H1 (cell line): ENCODE measurements around the gene CHCHD3. TPM values are rescaled to one million over a fixed set of nuclear protein-coding genes. Genes with fewer than 3 reads are reported as not detected.

Experiments
- CTCF ChIA-PET: fragments of 300-600 bp; sonication (Branson Sonifier 250); formaldehyde crosslinking; loops from one replicate; lab custom pipeline; 2021; ENCODE audit not compliant: partially characterized antibody; lab: Charles Lee
- POLR2A ChIA-PET: fragments of 300-600 bp; sonication (Branson Sonifier 250); formaldehyde crosslinking; loops from one replicate; lab custom pipeline; 2021; ENCODE audit warnings: inconsistent platforms; ENCODE audit not compliant: partially characterized antibody; lab: Charles Lee
- DNase-seq, 2 experiments: peaks; one replicate each; pipeline versions ENCODE4 v3.0.0 to v3.0.0-alpha.2; 2010 to 2022; ENCODE audit warnings: low spot score in 2 of 2, low read depth in 1 of 2, mixed read lengths in 1 of 2
- FAIRE-seq: peaks from 2 replicates; lab custom pipeline; 2011; peaks lifted over from hg19 to GRCh38; lab: Jason Lieb, UNC
- H2AFZ ChIP-seq: 2 replicates; pipeline ENCODE4 v1.8.1; 2012; ENCODE audit warnings: low read length, inconsistent platforms
- H2AK5ac ChIP-seq: 2 replicates; pipeline ENCODE4 v1.6.1; 2013; ENCODE audit warnings: low read depth, low read length
- H2BK120ac ChIP-seq: replicated peaks from 2 replicates; pipeline ENCODE3; 2013; ENCODE audit warnings: low read depth, low read length, inconsistent platforms
- H2BK12ac ChIP-seq: 2 replicates; pipeline ENCODE4 v1.6.1; 2013; ENCODE audit warnings: low read depth, low read length
- H2BK15ac ChIP-seq: 2 replicates; pipeline ENCODE4 v1.6.1; 2013; ENCODE audit warnings: low read length
- H2BK20ac ChIP-seq: 2 replicates; pipeline ENCODE4 v1.6.1; 2013; ENCODE audit warnings: low read length
- H2BK5ac ChIP-seq: 2 replicates; pipeline ENCODE4 v1.6.1; 2013; ENCODE audit warnings: low read depth, low read length
- H3K14ac ChIP-seq: 2 replicates; pipeline ENCODE4 v1.6.1; 2013; ENCODE audit warnings: inconsistent platforms; ENCODE audit not compliant: insufficient read length
- H3K18ac ChIP-seq: 2 replicates; pipeline ENCODE4 v1.6.1; 2013; ENCODE audit warnings: low read length; ENCODE audit errors: extremely low read depth
- H3K23ac ChIP-seq: 2 replicates; pipeline ENCODE4 v1.6.1; 2013; ENCODE audit warnings: inconsistent platforms; ENCODE audit not compliant: insufficient read length
- H3K23me2 ChIP-seq: 2 replicates; pipeline ENCODE4 v1.6.1; 2013; ENCODE audit warnings: low read depth, low read length
- H3K27ac ChIP-seq: 2 replicates; pipeline ENCODE4 v1.6.1; 2011; ENCODE audit warnings: low read depth, low read length, inconsistent platforms
- H3K27me3 ChIP-seq, 4 experiments: replicated peaks in 1 of 4; 1 replicate in 1 of 4; 2 replicates in 3 of 4; pipeline versions ENCODE4 v1.6.1 to v1.8.1; 2011 to 2013; ENCODE audit warnings: low read length in 3 of 4, mild to moderate bottlenecking in 3 of 4, inconsistent platforms in 2 of 4, mixed read lengths in 2 of 4, moderate library complexity in 1 of 4; ENCODE audit not compliant: control insufficient read depth in 3 of 4, insufficient read depth in 3 of 4; ENCODE audit errors: extremely low read depth in 1 of 4
- H3K36me3 ChIP-seq, 4 experiments: 2 replicates each; pipeline versions ENCODE4 v1.6.1 to v1.8.1; 2011 to 2013; ENCODE audit warnings: mild to moderate bottlenecking in 4 of 4, low read length in 3 of 4, moderate library complexity in 2 of 4, control low read depth in 1 of 4, inconsistent platforms in 1 of 4; ENCODE audit not compliant: insufficient read depth in 4 of 4, control insufficient read depth in 2 of 4
- H3K4ac ChIP-seq: replicated peaks from 2 replicates; pipeline ENCODE3; 2013; ENCODE audit warnings: low read length, low read depth, mixed read lengths, inconsistent platforms; ENCODE audit not compliant: insufficient read length
- H3K4me1 ChIP-seq, 4 experiments: replicated peaks in 1 of 4; 1 replicate in 1 of 4; 2 replicates in 3 of 4; pipeline versions ENCODE4 v1.6.1 to v1.8.1; 2011 to 2013; ENCODE audit warnings: low read length in 3 of 4, inconsistent platforms in 2 of 4, mixed read lengths in 1 of 4; ENCODE audit not compliant: insufficient read depth in 4 of 4, control insufficient read depth in 3 of 4
- H3K4me2 ChIP-seq, 2 experiments: 2 replicates each; pipeline versions ENCODE4 v1.6.1 to v1.8.1; 2011 to 2013; ENCODE audit warnings: low read depth in 2 of 2, low read length in 2 of 2, control low read depth in 1 of 2, inconsistent platforms in 1 of 2, mild to moderate bottlenecking in 1 of 2; ENCODE audit not compliant: insufficient read depth in 1 of 2
- H3K4me3 ChIP-seq, 4 experiments: fragments of 200-600, 300-600 bp in 1 of 4; sonication (generic), shearing (Covaris generic), sonication (Bioruptor Twin) in 1 of 4; 2 replicates each; pipeline versions ENCODE4 v1.5.1 to v1.8.1; 2011 to 2016; ENCODE audit warnings: low read length in 4 of 4, low read depth in 3 of 4, control low read depth in 2 of 4, inconsistent platforms in 2 of 4, mild to moderate bottlenecking in 2 of 4, mixed read lengths in 1 of 4, moderate library complexity in 1 of 4; ENCODE audit not compliant: insufficient read depth in 2 of 4; ENCODE audit errors: extremely low read depth in 1 of 4
- H3K56ac ChIP-seq: replicated peaks from 2 replicates; pipeline ENCODE3; 2013; ENCODE audit warnings: low read depth, mild to moderate bottlenecking, mixed read lengths, low read length, inconsistent platforms; ENCODE audit not compliant: insufficient read length
- H3K79me1 ChIP-seq: 2 replicates; pipeline ENCODE4 v1.6.1; 2013; ENCODE audit warnings: low read depth, low read length, control low read depth
- H3K79me2 ChIP-seq, 2 experiments: 2 replicates each; pipeline versions ENCODE4 v1.6.1 to v1.8.1; 2012 to 2013; ENCODE audit warnings: low read length in 2 of 2, mild to moderate bottlenecking in 2 of 2, inconsistent platforms in 1 of 2; ENCODE audit not compliant: insufficient read depth in 2 of 2, control insufficient read depth in 1 of 2
- H3K9ac ChIP-seq, 4 experiments: replicated peaks in 1 of 4; 1 replicate in 1 of 4; 2 replicates in 3 of 4; pipeline versions ENCODE4 v1.6.1 to v1.8.1; 2011 to 2013; ENCODE audit warnings: low read depth in 3 of 4, low read length in 3 of 4, control low read depth in 2 of 4, mild to moderate bottlenecking in 2 of 4, moderate library complexity in 2 of 4, inconsistent platforms in 1 of 4; ENCODE audit errors: extremely low read depth in 1 of 4
- H3K9me3 ChIP-seq, 2 experiments: 2 replicates each; pipeline versions ENCODE4 v1.6.1 to v1.8.1; 2012 to 2013; ENCODE audit warnings: mild to moderate bottlenecking in 2 of 2, moderate library complexity in 2 of 2, control low read depth in 1 of 2, inconsistent platforms in 1 of 2, low read depth in 1 of 2, low read length in 1 of 2, mixed read lengths in 1 of 2; ENCODE audit not compliant: insufficient read depth in 2 of 2
- H4K20me1 ChIP-seq, 2 experiments: replicated peaks in 1 of 2; 2 replicates each; pipeline versions ENCODE3 to v1.8.1; 2011 to 2013; ENCODE audit warnings: inconsistent platforms in 2 of 2, low read length in 2 of 2, mild to moderate bottlenecking in 1 of 2; ENCODE audit not compliant: insufficient read depth in 2 of 2, control insufficient read depth in 1 of 2
- H4K5ac ChIP-seq: 2 replicates; pipeline ENCODE4 v1.6.1; 2013; ENCODE audit warnings: low read length, low read depth, mixed read lengths, inconsistent platforms; ENCODE audit not compliant: insufficient read length
- H4K8ac ChIP-seq: 2 replicates; pipeline ENCODE4 v1.8.0; 2013; ENCODE audit warnings: mild to moderate bottlenecking, moderate library complexity, low read length, inconsistent platforms; ENCODE audit not compliant: insufficient read depth; ENCODE audit errors: extremely low read depth
- H4K91ac ChIP-seq: replicated peaks from 2 replicates; pipeline ENCODE3; 2013; ENCODE audit warnings: low read length, mixed read lengths, inconsistent platforms; ENCODE audit not compliant: insufficient read length
- HDAC6 ChIP-seq: IDR thresholded peaks from one replicate; pipeline ENCODE4 v1.7.1; 2012; ENCODE audit warnings: low read depth, mild to moderate bottlenecking, inconsistent platforms, low read length, moderate library complexity
- MAFK ChIP-seq: IDR thresholded peaks from 2 replicates; pipeline ENCODE4 v1.6.1; 2012; ENCODE audit warnings: low read depth, mild to moderate bottlenecking, improper control_type of control experiment, low read length
- NANOG ChIP-seq: IDR thresholded peaks from 2 replicates; pipeline ENCODE4 v1.6.1; 2011; ENCODE audit warnings: low read length, low read depth, mild to moderate bottlenecking, inconsistent platforms; ENCODE audit not compliant: insufficient read depth, poor library complexity, severe bottlenecking
- PHF8 ChIP-seq: fragments of 200-600 bp; sonication (generic); conservative IDR thresholded peaks from 2 replicates; pipeline ENCODE4 v1.7.1; 2012; ENCODE audit warnings: low read depth, mild to moderate bottlenecking, inconsistent platforms, low read length, moderate library complexity
- TAF1 ChIP-seq: IDR thresholded peaks from 2 replicates; pipeline ENCODE4 v1.6.1; 2011; ENCODE audit warnings: mild to moderate bottlenecking, low read depth, low read length
- WGBS, 2 experiments: shearing (Covaris generic) in 1 of 2; methylation state at CpG; one replicate each; pipeline versions ENCODE4 v1.1.6 to v1.1.7; 2013 to 2015; ENCODE audit warnings: low lambda C conversion rate in 2 of 2, mixed read lengths in 2 of 2, inconsistent platforms in 1 of 2, low coverage in 1 of 2, missing lambda C conversion rate in 1 of 2; ENCODE audit not compliant: insufficient replicate concordance in 2 of 2, insufficient coverage in 1 of 2, insufficient read length in 1 of 2; ENCODE audit errors: extremely low coverage in 1 of 2, missing lambda C conversion rate in 1 of 2; 5-methylcytosine and 5-hydroxymethylcytosine counted together
- polyA plus RNA-seq, 7 experiments: library from polyadenylated mRNA; depleted of rRNA in 3 of 7; stranded (reverse) in 5 of 7; unstranded in 2 of 7; fragments of >200 nt in 5 of 7; fragments of 200-250 nt in 2 of 7; gene quantifications; 1 replicate in 5 of 7; 2 replicates in 1 of 7; 4 replicates in 1 of 7; pipeline versions ENCODE4 v1.2.1 to v1.2.3, GENCODE V29; 2011 to 2013; ENCODE audit warnings: missing spikeins in 2 of 7, mixed read lengths in 2 of 7
- total RNA-seq: library from RNA; stranded (reverse); fragmentation: NEBNext Ultra II Directional; extraction: Animal tissue kit (Norgen Biotek cat#: 25700); gene quantifications from 2 replicates; pipeline ENCODE4 v1.2.1, GENCODE V29; 2021
- TF ChIP-seq, protein P1 (sequence below), 3 experiments: IDR thresholded peaks; 1 replicate in 2 of 3; 2 replicates in 1 of 3; pipeline versions ENCODE4 v1.5.1 to v1.6.1; 2011; ENCODE audit warnings: low read length in 3 of 3, mild to moderate bottlenecking in 3 of 3, inconsistent platforms in 2 of 3, low read depth in 1 of 3, moderate library complexity in 1 of 3; ENCODE audit not compliant: insufficient read depth in 1 of 3; ENCODE audit errors: control extremely low read depth in 1 of 3

The CHCHD3 gene
- total and polyA plus RNA-seq, 2 of the 8 experiments (the other 6 are each of a cell fraction or from before 2014, with no cell fraction given): 42.9 to 137 TPM

DNA sequence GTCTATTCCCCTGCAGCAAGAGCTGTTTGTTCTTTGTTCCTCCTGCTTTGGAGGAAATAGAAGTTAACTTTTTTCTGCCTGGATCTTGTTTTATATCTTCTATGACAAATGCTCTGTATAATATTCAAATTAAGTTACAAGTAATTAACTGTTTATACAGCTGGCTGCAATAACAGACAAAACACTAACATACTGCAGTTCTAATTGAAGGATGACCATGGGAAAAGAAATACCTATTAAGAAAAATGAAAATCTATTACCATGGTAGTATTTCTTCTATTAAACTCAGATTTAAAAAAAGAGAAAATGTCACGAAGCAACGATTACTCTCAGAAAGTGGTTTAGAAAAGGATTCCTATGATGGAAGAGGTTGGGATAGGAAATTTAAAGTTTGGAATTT lies 291.8 kb downstream of the CHCHD3 start:
- Histone ChIP-seq H4K20me1 (peaks cover 0 to 2% of the 10 kb centered on the region in 2 experiments), H3K18ac (no peak overlapping the region), H2BK15ac (no peak overlapping the region), H3K4ac (no peak overlapping the region), H2BK20ac (no peak overlapping the region), H3K14ac (no peak overlapping the region), H3K79me1 (no peaks in the 10 kb centered on the region; the same call in 1 of the 2 replicates), H3K9me3 (no peaks in the 10 kb centered on the region; a peak in 1 of 4 replicates), H3K56ac (no peak overlapping the region), H3K4me2 (no peak overlapping the region), H3K4me3 (no peak overlapping the region), H3K36me3 (peaks cover 0 to 2% (median 0%) of the 10 kb centered on the region in 4 experiments; a peak in 1 of 8 replicates), H2AFZ (no peak overlapping the region), H3K23me2 (no peaks in the 10 kb centered on the region), H3K79me2 (no peaks in the 10 kb centered on the region), H3K4me1 (no peaks in the 10 kb centered on the region), H3K9ac (no peak overlapping the region), H2BK120ac (no peak overlapping the region), H3K23ac (no peak overlapping the region), H4K8ac (no peak overlapping the region), H2AK5ac (no peak overlapping the region), H3K27me3 (no peaks in the 10 kb centered on the region), H4K5ac (no peak overlapping the region), H4K91ac (no peak overlapping the region), H2BK12ac (no peak overlapping the region), H2BK5ac (no peak overlapping the region), H3K27ac (no peak overlapping the region)
- FAIRE-seq (no peak), DNase-seq (no peak)
- ChIA-PET POLR2A (no interaction called here), CTCF (interaction anchor here (0.8 to 1.9 kb wide), 6 partner anchors 10 to 417 kb away, joined by 3 to 5 read pairs (median 4); no protein-coding TSS in a partner anchor)
- WGBS, 2 experiments: 96% methylated on average over 2 of the region's 2 CpGs; no CpG with 5 or more reads in 1 of the 2 experiments
- TF ChIP-seq NANOG: no peak
- TF ChIP-seq, protein P1, sequence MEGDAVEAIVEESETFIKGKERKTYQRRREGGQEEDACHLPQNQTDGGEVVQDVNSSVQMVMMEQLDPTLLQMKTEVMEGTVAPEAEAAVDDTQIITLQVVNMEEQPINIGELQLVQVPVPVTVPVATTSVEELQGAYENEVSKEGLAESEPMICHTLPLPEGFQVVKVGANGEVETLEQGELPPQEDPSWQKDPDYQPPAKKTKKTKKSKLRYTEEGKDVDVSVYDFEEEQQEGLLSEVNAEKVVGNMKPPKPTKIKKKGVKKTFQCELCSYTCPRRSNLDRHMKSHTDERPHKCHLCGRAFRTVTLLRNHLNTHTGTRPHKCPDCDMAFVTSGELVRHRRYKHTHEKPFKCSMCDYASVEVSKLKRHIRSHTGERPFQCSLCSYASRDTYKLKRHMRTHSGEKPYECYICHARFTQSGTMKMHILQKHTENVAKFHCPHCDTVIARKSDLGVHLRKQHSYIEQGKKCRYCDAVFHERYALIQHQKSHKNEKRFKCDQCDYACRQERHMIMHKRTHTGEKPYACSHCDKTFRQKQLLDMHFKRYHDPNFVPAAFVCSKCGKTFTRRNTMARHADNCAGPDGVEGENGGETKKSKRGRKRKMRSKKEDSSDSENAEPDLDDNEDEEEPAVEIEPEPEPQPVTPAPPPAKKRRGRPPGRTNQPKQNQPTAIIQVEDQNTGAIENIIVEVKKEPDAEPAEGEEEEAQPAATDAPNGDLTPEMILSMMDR (IDR thresholded peaks at IDR 0.05; ENCODE audit: control extremely low read depth in 1 of 3, insufficient read depth in 1 of 3, low read depth in 1 of 3, low read length in 3 of 3): no peak
- TF ChIP-seq PHF8: no peak
- TF ChIP-seq TAF1: no peak
- no peak for TF ChIP-seq MAFK
- TF ChIP-seq HDAC6: no peak
